GM12875 (cell line): ENCODE results near the gene FYN.

ENCODE experiments used
- H3K4me3 ChIP-seq: one replicate; pipeline ENCODE4 v1.5.1; 2011; ENCODE audit warnings: low read depth, low read length, control low read depth
- CTCF ChIP-seq: IDR thresholded peaks from 2 replicates; pipeline ENCODE4 v1.5.1; 2011; ENCODE audit warnings: low read depth, mild to moderate bottlenecking, control low read depth, inconsistent platforms, low read length, moderate library complexity, borderline replicate concordance; ENCODE audit not compliant: insufficient read depth

The FYN gene

GRCh38 chr6:111614833-111615582 is 258.2 kb downstream of the FYN start:
- no peak for TF ChIP-seq CTCF
- H3K4me3 ChIP-seq, result no peak overlapping the region

GRCh38 chr6:111612379-111612778 is 260.9 kb downstream of the FYN start:
- TF ChIP-seq CTCF, result no peak
- H3K4me3 ChIP-seq, result no peak overlapping the region

DNA sequence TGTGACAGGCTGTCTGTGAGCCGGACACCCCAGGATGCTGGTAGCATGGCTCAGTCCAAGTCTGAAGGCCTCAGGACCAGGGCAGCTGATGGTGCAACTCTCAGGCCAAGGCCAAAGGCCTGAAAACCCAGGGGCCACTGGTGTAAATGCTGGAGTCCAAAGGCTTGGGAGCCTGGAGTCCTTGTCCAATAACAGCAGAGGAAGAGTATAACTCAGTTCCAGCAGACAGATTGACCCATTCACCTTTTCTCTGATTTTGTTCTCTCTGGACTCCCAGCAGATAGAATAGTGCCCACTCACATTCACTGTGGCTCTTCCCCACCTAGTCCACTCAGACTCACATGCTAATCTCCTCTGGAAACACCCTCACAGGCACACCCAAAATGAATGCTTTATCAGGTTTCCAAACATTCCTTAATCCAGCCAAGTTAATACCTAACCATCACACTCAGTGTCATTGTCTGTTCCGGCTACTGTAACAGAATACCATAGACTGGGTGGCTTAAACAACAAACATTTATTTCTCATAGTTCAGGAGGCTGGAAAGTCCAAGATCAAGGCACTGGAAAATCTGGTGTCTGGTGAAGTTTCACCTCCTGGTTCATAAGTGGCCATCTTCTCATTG is 262.6 kb downstream of the FYN start:
- TF ChIP-seq CTCF, result no peak
- no peak overlapping the region for H3K4me3 ChIP-seq
